Brain microvascular endothelial cell (primary cell): Measurements from ENCODE around the gene DIPK2A.

Experiments
- DNase-seq: peaks from one replicate; pipeline ENCODE4 v3.0.0-alpha.2; 2020
- H3K27ac ChIP-seq: fragments of 250-450 bp; sonication (Bioruptor Pico); 2 replicates; pipeline ENCODE4 v1.5.1; 2020; ENCODE audit warnings: mild to moderate bottlenecking, moderate library complexity
- H3K27me3 ChIP-seq: fragments of 250-450 bp; sonication (Bioruptor Pico); replicated peaks from 2 replicates; pipeline ENCODE4 v1.5.1; 2020; ENCODE audit warnings: mild to moderate bottlenecking
- H3K36me3 ChIP-seq: fragments of 250-450 bp; sonication (Bioruptor Pico); replicated peaks from 2 replicates; pipeline ENCODE4 v1.5.1; 2020; ENCODE audit warnings: mild to moderate bottlenecking
- H3K4me3 ChIP-seq: 2 replicates; pipeline ENCODE4 v1.5.1; 2011; ENCODE audit warnings: low read depth, mild to moderate bottlenecking, control low read depth, low read length, moderate library complexity
- CTCF ChIP-seq: IDR thresholded peaks from 2 replicates; pipeline ENCODE4 v1.5.1; 2011; ENCODE audit warnings: low read depth, mild to moderate bottlenecking, moderate library complexity, low read length, control low read depth, inconsistent platforms; ENCODE audit errors: missing control alignments
- in situ Hi-C: cut with HindIII; loops from 2 replicates; pipeline ENCODE4 v1.10.0; 2017; ENCODE audit warnings: low sequenced_read_pairs, low pct_ligation_motif_present

The DIPK2A gene

GRCh38 chr3:143972505-143973258 lies 1.1 kb downstream of the DIPK2A start:
- Histone ChIP-seq H3K36me3 (no peaks in the 10 kb centered on the region), H3K27ac (peak overlapping the region; percentile 94), H3K4me3 (peak overlapping the region; percentile 87), H3K27me3 (no peaks in the 10 kb centered on the region)
- in situ Hi-C loops = no loop called here
- peak; percentile 67 for DNase-seq
- TF ChIP-seq CTCF = peak; percentile 64

GRCh38 chr3:143973259-143974021 lies 1.8 kb downstream of the DIPK2A start:
- no peak for TF ChIP-seq CTCF
- H3K27ac ChIP-seq = peak overlapping the region; percentile 67
- peak; percentile 85 for DNase-seq
- H3K4me3 ChIP-seq = peak overlapping the region; percentile 87
- no peaks in the 10 kb centered on the region for H3K27me3 ChIP-seq
- no peaks in the 10 kb centered on the region for H3K36me3 ChIP-seq
- in situ Hi-C loops = no loop called here

GRCh38 chr3:143974271-143975238 lies 2.9 kb downstream of the DIPK2A start:
- Histone ChIP-seq H3K36me3 (no peaks in the 10 kb centered on the region), H3K27me3 (no peaks in the 10 kb centered on the region), H3K4me3 (peak overlapping the region; percentile 87), H3K27ac (peak overlapping the region; percentile 67)
- no peak for DNase-seq
- TF ChIP-seq CTCF = no peak
- in situ Hi-C loops = no loop called here

- H3K36me3 ChIP-seq = no peaks in the 10 kb centered on the region
- H3K27ac ChIP-seq = peak overlapping the region; percentile 67
- no peaks in the 10 kb centered on the region for H3K27me3 ChIP-seq
- peak; percentile 70 for DNase-seq
- TF ChIP-seq CTCF = peak; percentile 62
- H3K4me3 ChIP-seq = no peak overlapping the region
- in situ Hi-C loops = no loop called here
Observed at GRCh38 chr3:143975554-143976152, 4.0 kb downstream of the DIPK2A start.
